H1 (cell line): ENCODE results near the gene STARD3NL. TPM values are rescaled to one million over a fixed set of nuclear protein-coding genes. Genes with fewer than 3 reads are reported as not detected.

Source experiments
- CTCF ChIA-PET: fragments of 300-600 bp; sonication (Branson Sonifier 250); formaldehyde crosslinking; loops from one replicate; lab custom pipeline; 2021; ENCODE audit not compliant: partially characterized antibody; lab: Charles Lee
- POLR2A ChIA-PET: fragments of 300-600 bp; sonication (Branson Sonifier 250); formaldehyde crosslinking; loops from one replicate; lab custom pipeline; 2021; ENCODE audit warnings: inconsistent platforms; ENCODE audit not compliant: partially characterized antibody; lab: Charles Lee
- DNase-seq, 2 experiments: peaks; one replicate each; pipeline versions ENCODE4 v3.0.0 to v3.0.0-alpha.2; 2010 to 2022; ENCODE audit warnings: low spot score in 2 of 2, low read depth in 1 of 2, mixed read lengths in 1 of 2
- FAIRE-seq: peaks from 2 replicates; lab custom pipeline; 2011; peaks lifted over from hg19 to GRCh38; lab: Jason Lieb, UNC
- H2AFZ ChIP-seq: 2 replicates; pipeline ENCODE4 v1.8.1; 2012; ENCODE audit warnings: low read length, inconsistent platforms
- H2AK5ac ChIP-seq: 2 replicates; pipeline ENCODE4 v1.6.1; 2013; ENCODE audit warnings: low read depth, low read length
- H2BK120ac ChIP-seq: replicated peaks from 2 replicates; pipeline ENCODE3; 2013; ENCODE audit warnings: low read depth, low read length, inconsistent platforms
- H2BK12ac ChIP-seq: 2 replicates; pipeline ENCODE4 v1.6.1; 2013; ENCODE audit warnings: low read depth, low read length
- H2BK15ac ChIP-seq: 2 replicates; pipeline ENCODE4 v1.6.1; 2013; ENCODE audit warnings: low read length
- H2BK20ac ChIP-seq: 2 replicates; pipeline ENCODE4 v1.6.1; 2013; ENCODE audit warnings: low read length
- H2BK5ac ChIP-seq: 2 replicates; pipeline ENCODE4 v1.6.1; 2013; ENCODE audit warnings: low read depth, low read length
- H3K14ac ChIP-seq: 2 replicates; pipeline ENCODE4 v1.6.1; 2013; ENCODE audit warnings: inconsistent platforms; ENCODE audit not compliant: insufficient read length
- H3K18ac ChIP-seq: 2 replicates; pipeline ENCODE4 v1.6.1; 2013; ENCODE audit warnings: low read length; ENCODE audit errors: extremely low read depth
- H3K23ac ChIP-seq: 2 replicates; pipeline ENCODE4 v1.6.1; 2013; ENCODE audit warnings: inconsistent platforms; ENCODE audit not compliant: insufficient read length
- H3K23me2 ChIP-seq: 2 replicates; pipeline ENCODE4 v1.6.1; 2013; ENCODE audit warnings: low read depth, low read length
- H3K27ac ChIP-seq: 2 replicates; pipeline ENCODE4 v1.6.1; 2011; ENCODE audit warnings: low read depth, low read length, inconsistent platforms
- H3K27me3 ChIP-seq, 4 experiments: replicated peaks in 1 of 4; 1 replicate in 1 of 4; 2 replicates in 3 of 4; pipeline versions ENCODE4 v1.6.1 to v1.8.1; 2011 to 2013; ENCODE audit warnings: low read length in 3 of 4, mild to moderate bottlenecking in 3 of 4, inconsistent platforms in 2 of 4, mixed read lengths in 2 of 4, moderate library complexity in 1 of 4; ENCODE audit not compliant: control insufficient read depth in 3 of 4, insufficient read depth in 3 of 4; ENCODE audit errors: extremely low read depth in 1 of 4
- H3K36me3 ChIP-seq, 4 experiments: 2 replicates each; pipeline versions ENCODE4 v1.6.1 to v1.8.1; 2011 to 2013; ENCODE audit warnings: mild to moderate bottlenecking in 4 of 4, low read length in 3 of 4, moderate library complexity in 2 of 4, control low read depth in 1 of 4, inconsistent platforms in 1 of 4; ENCODE audit not compliant: insufficient read depth in 4 of 4, control insufficient read depth in 2 of 4
- H3K4ac ChIP-seq: replicated peaks from 2 replicates; pipeline ENCODE3; 2013; ENCODE audit warnings: low read length, low read depth, mixed read lengths, inconsistent platforms; ENCODE audit not compliant: insufficient read length
- H3K4me1 ChIP-seq, 4 experiments: replicated peaks in 1 of 4; 1 replicate in 1 of 4; 2 replicates in 3 of 4; pipeline versions ENCODE4 v1.6.1 to v1.8.1; 2011 to 2013; ENCODE audit warnings: low read length in 3 of 4, inconsistent platforms in 2 of 4, mixed read lengths in 1 of 4; ENCODE audit not compliant: insufficient read depth in 4 of 4, control insufficient read depth in 3 of 4
- H3K4me2 ChIP-seq, 2 experiments: 2 replicates each; pipeline versions ENCODE4 v1.6.1 to v1.8.1; 2011 to 2013; ENCODE audit warnings: low read depth in 2 of 2, low read length in 2 of 2, control low read depth in 1 of 2, inconsistent platforms in 1 of 2, mild to moderate bottlenecking in 1 of 2; ENCODE audit not compliant: insufficient read depth in 1 of 2
- H3K4me3 ChIP-seq, 4 experiments: fragments of 200-600, 300-600 bp in 1 of 4; sonication (generic), shearing (Covaris generic), sonication (Bioruptor Twin) in 1 of 4; 2 replicates each; pipeline versions ENCODE4 v1.5.1 to v1.8.1; 2011 to 2016; ENCODE audit warnings: low read length in 4 of 4, low read depth in 3 of 4, control low read depth in 2 of 4, inconsistent platforms in 2 of 4, mild to moderate bottlenecking in 2 of 4, mixed read lengths in 1 of 4, moderate library complexity in 1 of 4; ENCODE audit not compliant: insufficient read depth in 2 of 4; ENCODE audit errors: extremely low read depth in 1 of 4
- H3K56ac ChIP-seq: replicated peaks from 2 replicates; pipeline ENCODE3; 2013; ENCODE audit warnings: low read depth, mild to moderate bottlenecking, mixed read lengths, low read length, inconsistent platforms; ENCODE audit not compliant: insufficient read length
- H3K79me1 ChIP-seq: 2 replicates; pipeline ENCODE4 v1.6.1; 2013; ENCODE audit warnings: low read depth, low read length, control low read depth
- H3K79me2 ChIP-seq, 2 experiments: 2 replicates each; pipeline versions ENCODE4 v1.6.1 to v1.8.1; 2012 to 2013; ENCODE audit warnings: low read length in 2 of 2, mild to moderate bottlenecking in 2 of 2, inconsistent platforms in 1 of 2; ENCODE audit not compliant: insufficient read depth in 2 of 2, control insufficient read depth in 1 of 2
- H3K9ac ChIP-seq, 4 experiments: replicated peaks in 1 of 4; 1 replicate in 1 of 4; 2 replicates in 3 of 4; pipeline versions ENCODE4 v1.6.1 to v1.8.1; 2011 to 2013; ENCODE audit warnings: low read depth in 3 of 4, low read length in 3 of 4, control low read depth in 2 of 4, mild to moderate bottlenecking in 2 of 4, moderate library complexity in 2 of 4, inconsistent platforms in 1 of 4; ENCODE audit errors: extremely low read depth in 1 of 4
- H3K9me3 ChIP-seq, 2 experiments: 2 replicates each; pipeline versions ENCODE4 v1.6.1 to v1.8.1; 2012 to 2013; ENCODE audit warnings: mild to moderate bottlenecking in 2 of 2, moderate library complexity in 2 of 2, control low read depth in 1 of 2, inconsistent platforms in 1 of 2, low read depth in 1 of 2, low read length in 1 of 2, mixed read lengths in 1 of 2; ENCODE audit not compliant: insufficient read depth in 2 of 2
- H4K20me1 ChIP-seq, 2 experiments: replicated peaks in 1 of 2; 2 replicates each; pipeline versions ENCODE3 to v1.8.1; 2011 to 2013; ENCODE audit warnings: inconsistent platforms in 2 of 2, low read length in 2 of 2, mild to moderate bottlenecking in 1 of 2; ENCODE audit not compliant: insufficient read depth in 2 of 2, control insufficient read depth in 1 of 2
- H4K5ac ChIP-seq: 2 replicates; pipeline ENCODE4 v1.6.1; 2013; ENCODE audit warnings: low read length, low read depth, mixed read lengths, inconsistent platforms; ENCODE audit not compliant: insufficient read length
- H4K8ac ChIP-seq: 2 replicates; pipeline ENCODE4 v1.8.0; 2013; ENCODE audit warnings: mild to moderate bottlenecking, moderate library complexity, low read length, inconsistent platforms; ENCODE audit not compliant: insufficient read depth; ENCODE audit errors: extremely low read depth
- H4K91ac ChIP-seq: replicated peaks from 2 replicates; pipeline ENCODE3; 2013; ENCODE audit warnings: low read length, mixed read lengths, inconsistent platforms; ENCODE audit not compliant: insufficient read length
- ASH2L ChIP-seq: fragments of 200-600, 300-600 bp; sonication (generic); IDR thresholded peaks from one replicate; pipeline ENCODE4 v1.7.1; 2017; ENCODE audit warnings: low read length
- CBX8 ChIP-seq: fragments of 300-800, 300-1000 bp; sonication (generic); IDR thresholded peaks from 2 replicates; pipeline ENCODE4 v1.7.1; 2016; ENCODE audit warnings: low read depth, low read length, borderline replicate concordance
- KDM1A ChIP-seq: fragments of 200-600, 300-600 bp; sonication (generic); IDR thresholded peaks from 2 replicates; pipeline ENCODE4 v1.7.1; 2016; ENCODE audit warnings: mild to moderate bottlenecking, low read length, borderline replicate concordance
- SP2 ChIP-seq: IDR thresholded peaks from 2 replicates; pipeline ENCODE4 v1.6.1; 2012; ENCODE audit warnings: mild to moderate bottlenecking, low read length, inconsistent platforms
- ZNF274 ChIP-seq: IDR thresholded peaks from 2 replicates; pipeline ENCODE4 v1.7.0; 2012; ENCODE audit warnings: low read length, borderline replicate concordance; ENCODE audit errors: extremely low read depth
- WGBS, 2 experiments: shearing (Covaris generic) in 1 of 2; methylation state at CpG; one replicate each; pipeline versions ENCODE4 v1.1.6 to v1.1.7; 2013 to 2015; ENCODE audit warnings: low lambda C conversion rate in 2 of 2, mixed read lengths in 2 of 2, inconsistent platforms in 1 of 2, low coverage in 1 of 2, missing lambda C conversion rate in 1 of 2; ENCODE audit not compliant: insufficient replicate concordance in 2 of 2, insufficient coverage in 1 of 2, insufficient read length in 1 of 2; ENCODE audit errors: extremely low coverage in 1 of 2, missing lambda C conversion rate in 1 of 2; 5-methylcytosine and 5-hydroxymethylcytosine counted together
- polyA plus RNA-seq, 7 experiments: library from polyadenylated mRNA; depleted of rRNA in 3 of 7; stranded (reverse) in 5 of 7; unstranded in 2 of 7; fragments of >200 nt in 5 of 7; fragments of 200-250 nt in 2 of 7; gene quantifications; 1 replicate in 5 of 7; 2 replicates in 1 of 7; 4 replicates in 1 of 7; pipeline versions ENCODE4 v1.2.1 to v1.2.3, GENCODE V29; 2011 to 2013; ENCODE audit warnings: missing spikeins in 2 of 7, mixed read lengths in 2 of 7
- total RNA-seq: library from RNA; stranded (reverse); fragmentation: NEBNext Ultra II Directional; extraction: Animal tissue kit (Norgen Biotek cat#: 25700); gene quantifications from 2 replicates; pipeline ENCODE4 v1.2.1, GENCODE V29; 2021

The STARD3NL gene
- total and polyA plus RNA-seq, 2 of the 8 experiments (the other 6 are each of a cell fraction or from before 2014, with no cell fraction given) = 27.1 to 40.5 TPM

DNA sequence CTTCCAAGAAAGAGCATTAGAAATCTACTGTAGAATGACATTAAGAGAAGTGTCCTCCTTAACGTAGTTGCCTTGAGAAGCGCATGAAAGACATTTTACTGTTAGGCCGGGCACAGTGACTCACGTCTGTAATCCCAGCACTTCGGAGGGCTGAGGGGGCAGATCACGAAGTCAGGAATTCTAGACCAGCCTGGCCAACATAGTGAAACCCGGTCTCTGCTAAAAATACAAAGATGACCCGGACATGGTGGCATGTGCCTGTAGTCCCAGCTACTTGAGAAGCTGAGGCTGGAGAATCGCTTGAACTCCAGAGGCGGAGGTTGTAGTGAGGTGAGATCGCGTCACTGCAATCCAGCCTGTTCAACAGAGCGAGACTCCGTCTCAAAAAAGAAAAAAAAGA is 66.5 kb downstream of the STARD3NL start:
- no peak overlapping the region for H2AK5ac ChIP-seq
- no peaks in the 10 kb centered on the region for H3K9me3 ChIP-seq
- no peak overlapping the region for H3K14ac ChIP-seq
- no peaks in the 10 kb centered on the region for H3K79me1 ChIP-seq
- H3K27me3 ChIP-seq = peaks cover 0 to 1% (median 0%) of the 10 kb centered on the region in 4 experiments; a peak in 1 of 7 replicates
- no peak overlapping the region for H2BK12ac ChIP-seq
- H3K56ac ChIP-seq = no peak overlapping the region
- H2BK5ac ChIP-seq = no peak overlapping the region
- H4K5ac ChIP-seq = no peak overlapping the region
- DNase-seq (no peak), FAIRE-seq (no peak)
- H3K4me3 ChIP-seq = no peak overlapping the region
- H2AFZ ChIP-seq = no peak overlapping the region
- no peaks in the 10 kb centered on the region for H3K36me3 ChIP-seq
- no peak overlapping the region for H4K8ac ChIP-seq
- H3K4ac ChIP-seq = no peak overlapping the region
- WGBS, 2 experiments = 93% methylated on average over 14 of the region's 14 CpGs; no CpG with 5 or more reads in 1 of the 2 experiments
- H3K4me2 ChIP-seq = no peak overlapping the region
- no peak overlapping the region for H3K27ac ChIP-seq
- no peaks in the 10 kb centered on the region for H3K79me2 ChIP-seq
- CTCF ChIA-PET = interaction anchor here (1.3 kb wide), 1 partner anchor 74 kb away, joined by 3 read pairs; no protein-coding TSS in a partner anchor
- H3K4me1 ChIP-seq = no peaks in the 10 kb centered on the region
- no peak overlapping the region for H3K18ac ChIP-seq
- no peaks in the 10 kb centered on the region; the same call in 1 of the 2 replicates for H3K23me2 ChIP-seq
- no peak for TF ChIP-seq CBX8
- TF ChIP-seq ASH2L = no peak
- no peak for TF ChIP-seq KDM1A
- TF ChIP-seq ZNF274 = no peak
- no peak for TF ChIP-seq SP2
- no peak overlapping the region for H2BK120ac ChIP-seq
- H2BK20ac ChIP-seq = no peak overlapping the region
- no peak overlapping the region for H3K9ac ChIP-seq
- no peak overlapping the region for H3K23ac ChIP-seq
- H4K20me1 ChIP-seq = no peaks in the 10 kb centered on the region
- H2BK15ac ChIP-seq = no peak overlapping the region
- no peak overlapping the region for H4K91ac ChIP-seq
- POLR2A ChIA-PET = no interaction called here
